GM12891 (cell line): ENCODE measurements around the gene WDTC1.

Source experiments
- DNase-seq: peaks from one replicate; pipeline ENCODE4 v3.0.0; 2011; ENCODE audit warnings: low spot score; ENCODE audit not compliant: insufficient read length
- FAIRE-seq: peaks from 2 replicates; lab custom pipeline; 2011; peaks lifted over from hg19 to GRCh38; lab: Jason Lieb, UNC
- PAX5 ChIP-seq: IDR thresholded peaks from 2 replicates; pipeline ENCODE4 v1.6.1; 2011; ENCODE audit warnings: low read length, moderate library complexity, mild to moderate bottlenecking; ENCODE audit not compliant: insufficient read depth, severe bottlenecking
- POLR2A ChIP-seq: IDR thresholded peaks from 2 replicates; pipeline ENCODE4 v1.6.1; 2011; ENCODE audit warnings: low read depth, low read length, control low read depth
- POLR2AphosphoS5 ChIP-seq: IDR thresholded peaks from 2 replicates; pipeline ENCODE4 v1.6.1; 2011; ENCODE audit warnings: low read depth, low read length, control low read depth
- POU2F2 ChIP-seq: IDR thresholded peaks from 2 replicates; pipeline ENCODE4 v1.6.1; 2011; ENCODE audit warnings: low read depth, mild to moderate bottlenecking, control low read depth, low read length, moderate library complexity
- SPI1 ChIP-seq: IDR thresholded peaks from 2 replicates; pipeline ENCODE4 v1.6.1; 2011; ENCODE audit warnings: low read depth, low read length, control low read depth
- TAF1 ChIP-seq: IDR thresholded peaks from 2 replicates; pipeline ENCODE4 v1.6.1; 2011; ENCODE audit warnings: low read depth, low read length, control low read depth

The WDTC1 gene

GRCh38 chr1:27346357-27346756 lies 111.9 kb downstream of the WDTC1 start:
- FAIRE-seq = no peak
- DNase-seq = no peak
- TF ChIP-seq SPI1 (no peak), TAF1 (no peak), POLR2A (no peak), PAX5 (no peak), POU2F2 (no peak), POLR2AphosphoS5 (no peak)

DNA sequence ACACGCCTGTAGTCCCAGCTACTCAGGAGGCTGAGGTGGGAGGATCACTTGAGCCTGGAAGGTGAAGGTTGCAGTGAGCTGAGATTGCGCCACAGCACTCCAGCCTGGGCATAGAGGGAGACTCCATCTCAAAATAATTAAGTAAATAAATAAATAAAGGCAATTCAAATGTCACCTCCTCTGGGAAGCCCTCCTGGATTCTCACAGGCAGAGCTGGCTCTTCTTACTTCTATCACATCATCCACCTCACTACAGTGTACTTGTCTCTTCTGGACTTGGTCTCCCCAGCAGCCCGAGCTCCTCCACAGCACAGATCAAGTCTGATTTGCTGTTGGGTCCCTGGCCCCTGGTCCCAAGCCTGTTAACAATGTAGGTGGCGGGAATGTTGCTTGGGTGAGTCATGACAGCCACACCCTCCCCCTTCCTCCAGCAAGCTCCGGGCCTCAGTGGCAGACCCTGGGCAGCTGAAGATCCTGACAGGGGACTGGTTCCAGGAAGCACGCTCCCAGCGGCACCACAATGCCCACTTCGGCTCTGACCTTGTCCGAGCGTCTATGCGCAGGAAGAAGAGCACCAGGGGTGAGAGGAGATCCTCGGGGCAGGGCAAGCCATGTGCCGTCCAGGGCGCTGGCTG lies 112.7 kb downstream of the WDTC1 start:
- no peak for FAIRE-seq
- TF ChIP-seq POU2F2 (no peak), POLR2A (no peak), SPI1 (no peak)
- no peak for DNase-seq

DNA sequence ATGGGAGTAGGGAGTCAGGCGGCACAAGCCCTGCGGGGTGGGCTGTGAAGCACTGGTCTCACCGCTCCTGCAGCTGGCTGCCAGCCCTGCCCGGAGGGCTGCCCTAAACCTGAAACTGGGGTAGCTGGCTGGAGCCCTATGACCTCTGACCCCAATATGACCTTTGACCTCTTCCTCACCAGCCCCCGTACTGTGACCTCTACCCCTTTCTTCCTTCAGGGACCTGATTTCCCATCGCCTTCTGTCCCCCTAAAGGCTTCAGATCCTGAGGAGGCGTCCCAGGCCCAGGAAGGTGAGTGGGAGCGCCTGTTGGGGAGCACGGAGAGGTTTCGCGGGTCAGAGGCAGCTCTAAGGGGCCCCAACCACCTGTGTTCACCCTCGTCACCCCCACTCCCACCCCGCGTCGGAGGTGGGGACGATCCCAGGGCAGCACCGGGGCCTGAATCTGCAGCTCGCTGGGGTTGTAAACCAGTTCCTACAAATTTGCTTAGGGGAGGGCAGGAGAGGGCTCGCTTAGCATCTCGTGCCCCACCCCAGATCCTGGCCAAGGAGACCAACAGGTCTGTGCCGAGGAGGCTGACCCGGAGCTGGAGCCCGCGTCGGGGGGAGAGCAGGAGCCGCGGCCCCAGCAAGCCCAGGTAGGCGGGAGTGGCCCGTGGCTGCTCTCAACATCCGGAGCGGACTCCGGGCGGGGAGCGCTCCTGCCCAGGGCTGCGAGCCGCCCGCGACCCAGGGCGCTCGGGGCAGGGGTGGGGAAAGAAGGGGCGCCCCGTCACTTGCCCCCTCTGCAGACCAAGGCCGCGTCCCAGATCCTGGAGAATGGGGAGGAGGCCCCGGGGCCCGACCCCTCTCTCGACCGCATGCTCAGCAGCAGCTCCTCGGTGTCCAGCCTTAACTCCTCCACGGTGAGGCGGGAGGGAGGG lies 114.7 kb downstream of the WDTC1 start:
- FAIRE-seq (no peak), DNase-seq (no peak)
- TF ChIP-seq PAX5 (no peak), TAF1 (no peak), POU2F2 (no peak), POLR2A (no peak), SPI1 (no peak), POLR2AphosphoS5 (no peak)

DNA sequence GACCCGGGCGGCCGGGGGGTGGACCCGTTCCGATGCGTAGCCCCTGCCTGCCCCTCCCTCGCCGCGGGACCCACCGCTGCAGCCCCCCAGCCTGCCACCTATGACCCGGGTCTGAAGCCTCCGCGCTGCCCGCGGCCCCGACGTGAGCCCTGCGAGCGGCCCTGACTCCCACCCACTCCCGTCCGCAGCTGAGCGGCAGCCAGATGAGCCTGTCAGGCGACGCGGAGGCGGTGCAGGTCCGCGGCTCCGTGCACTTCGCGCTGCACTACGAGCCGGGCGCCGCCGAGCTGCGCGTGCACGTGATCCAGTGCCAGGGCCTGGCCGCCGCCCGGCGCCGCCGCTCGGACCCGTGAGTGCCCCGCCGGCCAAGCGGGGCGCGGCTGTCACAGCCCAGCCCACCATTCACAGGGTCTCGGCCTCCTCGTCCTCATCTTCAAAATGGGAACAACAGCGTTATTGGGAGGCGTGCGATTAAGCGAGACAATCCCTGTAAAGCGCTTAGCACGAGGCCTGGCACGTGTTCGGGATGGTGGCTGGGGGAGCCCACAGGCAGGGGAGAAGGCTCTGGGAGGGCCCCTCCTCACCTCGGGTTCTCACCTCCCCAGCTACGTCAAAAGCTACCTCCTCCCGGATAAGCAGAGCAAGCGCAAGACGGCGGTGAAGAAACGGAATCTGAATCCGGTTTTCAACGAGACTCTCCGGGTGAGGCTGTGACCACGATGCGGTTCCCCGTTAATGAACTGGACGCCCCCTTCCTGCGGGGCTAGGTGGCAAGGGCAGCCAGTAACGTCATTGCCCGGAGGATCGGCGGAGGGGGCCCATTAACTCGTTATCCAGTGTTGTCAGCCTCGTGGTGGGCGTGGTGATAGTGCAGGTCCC lies 115.6 kb downstream of the WDTC1 start:
- DNase-seq (no peak), FAIRE-seq (no peak)
- TF ChIP-seq TAF1 = no peak
- TF ChIP-seq POLR2A = no peak
- TF ChIP-seq POU2F2 = no peak

GRCh38 chr1:27350663-27351540 lies 116.5 kb downstream of the WDTC1 start:
- no peak for DNase-seq
- TF ChIP-seq POU2F2 (no peak), TAF1 (no peak)
- no peak for FAIRE-seq

- DNase-seq (no peak), FAIRE-seq (no peak)
- TF ChIP-seq SPI1 (no peak), POU2F2 (no peak), PAX5 (no peak), POLR2A (no peak), TAF1 (no peak), POLR2AphosphoS5 (no peak)
These were observed 117.2 kb downstream of the WDTC1 start for GRCh38 chr1:27351541-27352107.

GRCh38 chr1:27353166-27353565 lies 118.7 kb downstream of the WDTC1 start:
- no peak for DNase-seq
- no peak for FAIRE-seq
- no peak for TF ChIP-seq PAX5
- TF ChIP-seq POLR2AphosphoS5 = no peak
- no peak for TF ChIP-seq SPI1
- no peak for TF ChIP-seq TAF1
- no peak for TF ChIP-seq POU2F2
- TF ChIP-seq POLR2A = no peak

DNA sequence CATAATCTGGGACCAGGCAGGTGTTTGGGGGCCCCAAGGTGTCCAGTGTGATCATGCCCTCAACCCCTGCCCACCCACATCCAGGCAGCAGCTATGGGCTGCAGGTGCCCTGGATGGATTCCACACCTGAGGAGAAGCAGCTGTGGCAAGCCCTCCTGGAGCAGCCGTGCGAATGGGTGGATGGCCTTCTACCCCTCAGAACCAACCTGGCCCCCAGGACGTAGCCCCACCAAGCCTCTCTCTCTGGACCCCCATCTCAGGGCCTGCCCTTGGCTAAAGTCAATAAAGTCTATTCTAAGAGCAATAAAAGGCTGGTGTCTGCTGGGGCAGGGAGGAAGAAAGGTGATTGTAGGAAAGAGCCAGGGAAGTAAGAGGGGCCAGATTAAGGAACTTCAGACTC lies 119.2 kb downstream of the WDTC1 start:
- DNase-seq = no peak
- FAIRE-seq = no peak
- TF ChIP-seq POU2F2 = no peak
- no peak for TF ChIP-seq POLR2AphosphoS5
- no peak for TF ChIP-seq TAF1
- no peak for TF ChIP-seq POLR2A
- TF ChIP-seq SPI1 = no peak
- no peak for TF ChIP-seq PAX5
